ENCODE measurements around the gene PDE3A.

Gene PDE3A

GRCh38 chr12:20523658-20524057 lies 155.3 kb downstream of the PDE3A start:
- no peaks in the 10 kb centered on the region for H3K9me3 Mint-ChIP-seq
- H3K4me3 Mint-ChIP-seq: no peak overlapping the region
- H3K36me3 Mint-ChIP-seq (ENCODE audit: low read depth): no peaks in the 10 kb centered on the region
- H3K27me3 Mint-ChIP-seq (ENCODE audit: low read depth, poor library complexity): peaks cover 4% of the 10 kb centered on the region
- no peak overlapping the region for H3K27ac Mint-ChIP-seq
- no peak for DNase-seq
- H3K4me1 Mint-ChIP-seq: peaks cover 15% of the 10 kb centered on the region
- TF ChIP-seq CTCF (IDR thresholded peaks at IDR 0.05): no peak

GRCh38 chr12:20524113-20524512 lies 155.8 kb downstream of the PDE3A start:
- no peak for TF ChIP-seq CTCF (IDR thresholded peaks at IDR 0.05)
- H3K36me3 Mint-ChIP-seq (ENCODE audit: low read depth): no peaks in the 10 kb centered on the region

GRCh38 chr12:20525064-20525610 lies 156.8 kb downstream of the PDE3A start:
- H3K4me1 Mint-ChIP-seq: peaks cover 15% of the 10 kb centered on the region
- H3K36me3 Mint-ChIP-seq (ENCODE audit: low read depth): no peaks in the 10 kb centered on the region
- no peak for TF ChIP-seq CTCF (IDR thresholded peaks at IDR 0.05)
- H3K27me3 Mint-ChIP-seq (ENCODE audit: low read depth, poor library complexity): peaks cover 4% of the 10 kb centered on the region
- H3K9me3 Mint-ChIP-seq: no peaks in the 10 kb centered on the region
- H3K4me3 Mint-ChIP-seq: no peak overlapping the region
- no peak for DNase-seq
- H3K27ac Mint-ChIP-seq: no peak overlapping the region

More at GRCh38 chr12:20524113-20524512, 155.8 kb downstream of the PDE3A start:
- peaks cover 4% of the 10 kb centered on the region for H3K27me3 Mint-ChIP-seq (ENCODE audit: low read depth, poor library complexity)
- no peak overlapping the region for H3K4me3 Mint-ChIP-seq
- no peak for DNase-seq
- H3K9me3 Mint-ChIP-seq: no peaks in the 10 kb centered on the region
- peaks cover 15% of the 10 kb centered on the region for H3K4me1 Mint-ChIP-seq
- no peak overlapping the region for H3K27ac Mint-ChIP-seq

- DNase-seq: no peak
- Mint-ChIP-seq H3K27ac (no peak overlapping the region), H3K4me1 (peaks cover 10% of the 10 kb centered on the region), H3K4me3 (no peak overlapping the region), H3K36me3 (ENCODE audit: low read depth) (no peaks in the 10 kb centered on the region), H3K27me3 (ENCODE audit: low read depth, poor library complexity) (no peaks in the 10 kb centered on the region), H3K9me3 (no peaks in the 10 kb centered on the region)
- TF ChIP-seq CTCF (IDR thresholded peaks at IDR 0.05): no peak
Observed at GRCh38 chr12:20527417-20528163, 159.3 kb downstream of the PDE3A start.

GRCh38 chr12:20528208-20528607 lies 159.9 kb downstream of the PDE3A start:
- DNase-seq: no peak
- Mint-ChIP-seq H3K27me3 (ENCODE audit: low read depth, poor library complexity) (no peaks in the 10 kb centered on the region), H3K4me1 (peaks cover 10% of the 10 kb centered on the region), H3K9me3 (no peaks in the 10 kb centered on the region), H3K27ac (no peak overlapping the region), H3K4me3 (no peak overlapping the region), H3K36me3 (ENCODE audit: low read depth) (no peaks in the 10 kb centered on the region)
- no peak for TF ChIP-seq CTCF (IDR thresholded peaks at IDR 0.05)

- H3K9me3 Mint-ChIP-seq: peaks cover 3% of the 10 kb centered on the region
- no peak overlapping the region for H3K27ac Mint-ChIP-seq
- no peaks in the 10 kb centered on the region for H3K36me3 Mint-ChIP-seq (ENCODE audit: low read depth)
- no peak for TF ChIP-seq CTCF (IDR thresholded peaks at IDR 0.05)
- peaks cover 4% of the 10 kb centered on the region for H3K27me3 Mint-ChIP-seq (ENCODE audit: low read depth, poor library complexity)
- no peak overlapping the region for H3K4me3 Mint-ChIP-seq
- no peaks in the 10 kb centered on the region for H3K4me1 Mint-ChIP-seq
- no peak for DNase-seq
Observed at GRCh38 chr12:20546267-20546666, 177.9 kb downstream of the PDE3A start.
